Epithelial cell of proximal tubule (primary cell): ENCODE measurements around the gene TTLL10. TPM values are rescaled to one million over a fixed set of nuclear protein-coding genes. Genes with fewer than 3 reads are reported as not detected.

Experiments used
- DNase-seq: peaks from one replicate; pipeline ENCODE4 v3.0.0-alpha.2; 2011; ENCODE audit warnings: low read depth
- H3K4me3 ChIP-seq: 2 replicates; pipeline ENCODE4 v1.5.1; 2011; ENCODE audit warnings: low read depth, mild to moderate bottlenecking, low read length
- total RNA-seq: library from RNA; depleted of rRNA; stranded (reverse); fragments of >200 nt; gene quantifications from 2 replicates; pipeline ENCODE4 v1.2.3, GENCODE V29; 2015
- TF ChIP-seq, protein P1 (sequence below): conservative IDR thresholded peaks from 2 replicates; pipeline ENCODE4 v1.5.1; 2012; ENCODE audit warnings: low read depth, mild to moderate bottlenecking, low read length

The TTLL10 gene
- total RNA-seq, 1 donor from 2014 or later, result not detected

DNA sequence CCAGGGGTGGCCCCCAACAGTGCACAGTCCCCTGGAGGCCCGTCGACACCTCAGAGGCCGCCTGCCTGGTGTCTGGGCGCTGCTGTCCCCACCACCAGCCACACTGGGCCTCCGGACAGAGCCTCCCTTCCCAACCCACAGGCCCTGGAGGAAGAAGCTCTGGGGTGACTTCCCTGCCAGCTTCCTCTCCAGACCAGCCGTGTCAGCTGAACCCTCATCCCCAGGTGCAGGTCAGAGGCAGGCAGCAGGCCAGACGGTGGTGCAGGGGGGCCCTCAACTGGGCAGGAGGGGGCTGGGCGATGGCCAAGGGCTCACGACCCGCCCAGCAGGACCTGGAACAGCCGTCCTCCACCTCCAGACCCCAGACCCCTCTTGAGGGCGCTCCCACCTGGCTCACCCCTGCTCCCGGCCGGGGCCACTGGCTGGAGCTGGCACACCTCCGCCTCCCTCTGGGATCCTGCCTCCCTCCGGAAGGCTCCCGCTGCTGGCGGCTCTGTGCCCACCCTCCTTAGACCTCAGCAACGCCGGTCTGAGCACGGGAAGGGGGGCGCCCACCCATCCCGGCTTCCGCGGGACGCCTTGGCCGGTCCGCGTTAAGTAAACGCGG lies 32.2 kb downstream of the TTLL10 start:
- DNase-seq, result no peak
- peak overlapping the region; percentile 5 for H3K4me3 ChIP-seq
- TF ChIP-seq, protein P1, sequence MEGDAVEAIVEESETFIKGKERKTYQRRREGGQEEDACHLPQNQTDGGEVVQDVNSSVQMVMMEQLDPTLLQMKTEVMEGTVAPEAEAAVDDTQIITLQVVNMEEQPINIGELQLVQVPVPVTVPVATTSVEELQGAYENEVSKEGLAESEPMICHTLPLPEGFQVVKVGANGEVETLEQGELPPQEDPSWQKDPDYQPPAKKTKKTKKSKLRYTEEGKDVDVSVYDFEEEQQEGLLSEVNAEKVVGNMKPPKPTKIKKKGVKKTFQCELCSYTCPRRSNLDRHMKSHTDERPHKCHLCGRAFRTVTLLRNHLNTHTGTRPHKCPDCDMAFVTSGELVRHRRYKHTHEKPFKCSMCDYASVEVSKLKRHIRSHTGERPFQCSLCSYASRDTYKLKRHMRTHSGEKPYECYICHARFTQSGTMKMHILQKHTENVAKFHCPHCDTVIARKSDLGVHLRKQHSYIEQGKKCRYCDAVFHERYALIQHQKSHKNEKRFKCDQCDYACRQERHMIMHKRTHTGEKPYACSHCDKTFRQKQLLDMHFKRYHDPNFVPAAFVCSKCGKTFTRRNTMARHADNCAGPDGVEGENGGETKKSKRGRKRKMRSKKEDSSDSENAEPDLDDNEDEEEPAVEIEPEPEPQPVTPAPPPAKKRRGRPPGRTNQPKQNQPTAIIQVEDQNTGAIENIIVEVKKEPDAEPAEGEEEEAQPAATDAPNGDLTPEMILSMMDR, result no peak

DNA sequence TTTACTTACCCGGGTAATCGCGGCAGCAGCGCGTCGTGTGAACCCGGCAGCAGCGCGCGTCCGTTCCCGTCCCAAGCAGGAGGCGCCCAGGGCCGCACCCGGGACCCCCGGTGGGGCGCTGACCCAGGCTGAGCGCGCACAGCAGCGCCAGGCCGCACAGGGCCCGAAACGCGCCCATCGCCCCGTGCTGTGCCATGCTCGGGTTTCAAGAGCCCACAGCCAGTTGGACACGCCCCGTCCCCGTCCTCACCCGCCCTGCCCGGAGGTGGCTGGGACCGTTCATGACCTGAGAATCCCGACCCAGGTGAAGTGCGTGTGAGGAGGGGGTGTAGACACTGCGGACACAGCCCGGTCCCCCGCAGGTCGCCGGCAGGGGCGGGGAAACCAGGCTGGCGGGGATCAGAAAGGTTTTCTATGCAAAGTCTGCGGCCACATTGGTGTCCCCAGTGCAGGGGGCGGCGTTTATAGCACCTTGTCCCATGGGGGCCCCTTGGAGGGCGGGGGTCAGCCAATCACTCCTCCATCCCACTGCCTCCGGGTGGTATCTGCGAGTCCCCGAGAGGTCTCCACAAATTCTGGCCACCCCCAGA lies 32.8 kb downstream of the TTLL10 start, which contains the start of gene TNFRSF18:
TNFRSF18 (minus strand) TSS at position 217 of the 590 bp plus-strand sequence; CDS start at position 196, 21 bp downstream.
- DNase-seq, result no peak
- TF ChIP-seq, protein P1, result no peak
- peak within 1 kb of the TSS; percentile 5 for H3K4me3 ChIP-seq

DNA sequence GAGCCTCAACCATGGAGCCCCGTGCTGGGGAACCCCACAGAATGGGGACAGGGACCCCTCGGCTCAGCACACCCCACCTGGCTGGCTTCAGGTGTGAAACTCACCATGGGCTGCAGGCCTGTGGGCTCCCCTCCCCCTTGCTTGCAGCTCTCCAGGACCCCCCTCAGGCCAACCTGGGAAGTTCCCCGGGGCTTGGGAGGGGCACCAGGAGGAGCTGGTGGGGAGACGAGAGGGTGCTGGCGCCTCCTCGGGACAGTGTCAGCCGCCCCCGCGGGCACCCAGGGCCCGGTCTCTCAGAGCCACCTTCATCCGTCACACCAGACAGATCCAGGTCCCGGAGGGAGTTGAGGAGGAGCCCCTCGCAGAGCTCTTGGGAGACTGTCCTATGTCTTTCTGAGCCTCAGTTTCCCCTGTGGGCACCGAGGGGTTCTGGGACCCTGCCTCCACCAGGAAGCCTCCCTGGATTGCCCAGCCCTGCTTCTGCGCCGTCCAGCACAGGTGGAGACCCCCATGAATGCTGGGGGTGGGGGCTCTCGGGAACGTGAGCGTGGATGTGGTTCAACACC lies 33.4 kb downstream of the TTLL10 start:
- H3K4me3 ChIP-seq, result no peak overlapping the region
- DNase-seq, result no peak
- TF ChIP-seq, protein P1, result no peak

DNA sequence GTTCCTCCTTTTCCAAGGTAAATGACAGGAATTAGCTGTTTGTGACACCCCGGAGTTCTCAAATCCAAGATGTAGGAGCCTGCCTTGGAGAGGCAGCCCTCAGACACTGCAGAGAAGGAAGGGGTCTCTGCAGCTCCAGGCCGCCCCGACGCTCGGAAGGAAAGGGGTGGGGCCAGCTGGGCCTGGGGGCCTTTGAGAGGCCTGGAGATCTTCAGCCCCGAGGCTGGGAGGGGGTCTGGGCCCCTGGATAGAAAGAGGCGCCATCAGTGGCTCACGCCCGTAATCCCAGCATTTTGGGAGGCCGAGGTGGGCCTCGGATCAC lies 33.9 kb downstream of the TTLL10 start:
- DNase-seq, result no peak
- TF ChIP-seq, protein P1, result no peak
- no peak overlapping the region for H3K4me3 ChIP-seq

DNA sequence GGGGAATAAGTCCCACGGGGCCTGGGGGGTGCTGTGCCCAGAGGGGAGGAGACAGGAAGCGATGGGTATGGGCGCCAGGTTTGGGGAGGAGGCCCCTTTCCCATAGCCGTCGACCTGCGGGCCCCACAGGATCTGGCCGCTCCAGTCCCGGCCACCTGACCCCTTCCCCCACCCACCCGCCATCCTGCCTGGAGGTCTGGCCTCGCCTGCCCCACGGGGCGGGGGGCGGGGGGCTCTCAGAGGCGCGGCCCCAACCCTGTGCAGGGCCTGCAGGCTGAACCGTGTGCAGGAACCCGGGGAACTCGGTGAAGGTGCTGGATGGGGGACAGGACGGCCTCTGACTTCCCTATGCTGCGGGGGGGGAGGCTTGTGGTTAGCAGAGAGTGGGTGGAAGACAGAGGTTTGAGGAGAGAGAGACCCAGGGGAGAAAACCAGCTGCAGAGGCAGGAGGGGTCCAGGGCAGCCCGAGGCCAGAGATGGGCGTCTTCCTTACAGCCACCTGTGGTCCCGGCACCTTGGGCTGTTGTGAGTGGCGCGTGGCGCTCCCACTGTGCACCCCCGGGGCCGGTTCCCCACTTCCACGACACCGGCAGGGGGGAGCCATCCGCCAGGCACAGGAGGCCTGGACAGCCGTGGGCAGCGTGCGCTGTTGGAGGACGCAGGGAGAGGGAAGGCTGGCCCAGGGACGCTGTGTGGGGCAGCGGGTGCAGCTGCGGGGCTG lies 35.2 kb downstream of the TTLL10 start:
- no peak for DNase-seq
- TF ChIP-seq, protein P1, result no peak
- H3K4me3 ChIP-seq, result no peak overlapping the region

DNA sequence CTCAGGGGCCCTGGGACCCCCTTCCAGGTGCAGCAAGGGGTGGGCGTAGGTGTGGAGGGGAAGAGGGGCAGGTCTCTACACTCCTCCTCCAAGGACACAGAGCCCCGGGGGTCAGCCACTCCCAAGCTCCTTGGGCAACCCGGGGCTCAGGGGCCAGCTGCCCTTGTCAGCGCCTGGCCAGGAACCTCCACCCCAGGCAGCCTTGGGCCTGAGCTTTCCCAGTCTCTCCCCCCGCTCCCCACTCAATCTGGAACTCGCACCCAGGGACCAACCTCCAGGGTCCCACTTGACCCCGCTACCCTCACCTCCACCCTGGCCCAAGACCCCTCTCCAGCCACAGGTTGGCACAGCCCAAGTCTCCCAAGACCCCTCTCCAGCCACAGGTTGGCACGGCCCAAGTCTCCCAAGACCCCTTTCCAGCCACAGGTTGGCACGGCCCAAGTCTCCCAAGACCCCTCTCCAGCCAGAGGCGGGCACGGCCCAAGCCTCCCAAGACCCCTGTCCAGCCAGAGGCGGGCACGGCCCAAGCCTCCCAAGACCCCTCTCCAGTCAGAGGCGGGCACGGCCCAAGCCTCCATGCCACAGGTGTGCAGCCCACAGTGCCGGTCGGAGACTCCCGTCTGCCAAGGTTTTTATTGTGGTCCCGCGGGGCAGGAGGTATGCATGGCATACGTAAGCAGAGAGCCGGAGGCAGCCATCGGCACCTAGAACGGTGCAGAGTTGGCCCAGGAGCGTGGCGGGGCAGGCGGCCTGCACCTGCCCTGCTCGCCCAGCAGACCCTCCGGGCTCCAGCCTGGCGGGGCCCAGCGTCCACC lies 37.3 kb downstream of the TTLL10 start:
- TF ChIP-seq, protein P1, result no peak
- no peak overlapping the region for H3K4me3 ChIP-seq
- no peak for DNase-seq
